ENCODE measurements around the gene SLC11A2. TPM values are rescaled to one million over a fixed set of nuclear protein-coding genes. Genes with fewer than 3 reads are reported as not detected.
A peak's percentile ranks its signal among the peaks of the same experiment; 100 is the strongest.

Gene SLC11A2
- total RNA-seq, 1 experiment from 2014 or later: 33.9 TPM

GRCh38 chr12:51000245-51000644 lies 25.9 kb downstream of the SLC11A2 start:
- ChIA-PET POLR2A (ENCODE audit: low non-redundant PET) (no interaction called here), CTCF (no interaction called here)
- H3K36me3 ChIP-seq (ENCODE audit: insufficient read depth, low read length, poor library complexity, severe bottlenecking): peaks cover 22% of the 10 kb centered on the region
- no peaks in the 10 kb centered on the region for H3K27me3 ChIP-seq (replicated peaks; ENCODE audit: insufficient read depth, low read depth, low read length, poor library complexity)
- H3K4me1 ChIP-seq (ENCODE audit: insufficient read depth, low read length, poor library complexity, severe bottlenecking): no peaks in the 10 kb centered on the region
- no peak overlapping the region for H3K4me3 ChIP-seq (ENCODE audit: low read depth, low read length, poor library complexity, severe bottlenecking)
- intact Hi-C loops (cut with micrococcal nuclease; ENCODE audit: unreplicated experiment): no loop called here
- TF ChIP-seq CTCF (conservative IDR thresholded peaks at IDR 0.05; ENCODE audit: low read depth, low read length) (no peak), EZH2 (IDR thresholded peaks at IDR 0.05; ENCODE audit: borderline replicate concordance, low read depth, low read length, poor library complexity, severe bottlenecking) (no peak)
- DNase-seq (ENCODE audit: low spot score): no peak
- H3K27ac ChIP-seq (ENCODE audit: low read depth, low read length, poor library complexity, severe bottlenecking): no peak overlapping the region
- no peaks in the 10 kb centered on the region for H3K9me3 ChIP-seq (ENCODE audit: low read depth, low read length, poor library complexity, severe bottlenecking)
- no TSS peak for BruUV-seq (replicated peaks)

GRCh38 chr12:50999093-50999492 lies 27.1 kb downstream of the SLC11A2 start:
- intact Hi-C loops (cut with micrococcal nuclease; ENCODE audit: unreplicated experiment): no loop called here
- ChIA-PET CTCF (no interaction called here), POLR2A (ENCODE audit: low non-redundant PET) (no interaction called here)
- Histone ChIP-seq H3K27ac (ENCODE audit: low read depth, low read length, poor library complexity, severe bottlenecking) (no peak overlapping the region), H3K4me3 (ENCODE audit: low read depth, low read length, poor library complexity, severe bottlenecking) (no peak overlapping the region), H3K9me3 (ENCODE audit: low read depth, low read length, poor library complexity, severe bottlenecking) (no peaks in the 10 kb centered on the region), H3K4me1 (ENCODE audit: insufficient read depth, low read length, poor library complexity, severe bottlenecking) (no peaks in the 10 kb centered on the region), H3K27me3 (replicated peaks; ENCODE audit: insufficient read depth, low read depth, low read length, poor library complexity) (no peaks in the 10 kb centered on the region), H3K36me3 (ENCODE audit: insufficient read depth, low read length, poor library complexity, severe bottlenecking) (peaks cover 23% of the 10 kb centered on the region)
- no TSS peak for BruUV-seq (replicated peaks)
- TF ChIP-seq EZH2 (IDR thresholded peaks at IDR 0.05; ENCODE audit: borderline replicate concordance, low read depth, low read length, poor library complexity, severe bottlenecking): no peak
- TF ChIP-seq CTCF (conservative IDR thresholded peaks at IDR 0.05; ENCODE audit: low read depth, low read length): no peak
- no peak for DNase-seq (ENCODE audit: low spot score)

GRCh38 chr12:50992819-50993218 lies 33.4 kb downstream of the SLC11A2 start:
- ChIA-PET CTCF (no interaction called here), POLR2A (ENCODE audit: low non-redundant PET) (no interaction called here)
- no peak for TF ChIP-seq CTCF (conservative IDR thresholded peaks at IDR 0.05; ENCODE audit: low read depth, low read length)
- TF ChIP-seq EZH2 (IDR thresholded peaks at IDR 0.05; ENCODE audit: borderline replicate concordance, low read depth, low read length, poor library complexity, severe bottlenecking): no peak
- H3K27ac ChIP-seq (ENCODE audit: low read depth, low read length, poor library complexity, severe bottlenecking): no peak overlapping the region
- intact Hi-C loops (cut with micrococcal nuclease; ENCODE audit: unreplicated experiment): no loop called here
- DNase-seq (ENCODE audit: low spot score): peak; percentile 43
- H3K36me3 ChIP-seq (ENCODE audit: insufficient read depth, low read length, poor library complexity, severe bottlenecking): peaks cover 45% of the 10 kb centered on the region
- H3K27me3 ChIP-seq (replicated peaks; ENCODE audit: insufficient read depth, low read depth, low read length, poor library complexity): no peaks in the 10 kb centered on the region
- H3K9me3 ChIP-seq (ENCODE audit: low read depth, low read length, poor library complexity, severe bottlenecking): no peaks in the 10 kb centered on the region
- H3K4me1 ChIP-seq (ENCODE audit: insufficient read depth, low read length, poor library complexity, severe bottlenecking): peaks cover 4% of the 10 kb centered on the region
- BruUV-seq (replicated peaks): no TSS peak
- no peak overlapping the region for H3K4me3 ChIP-seq (ENCODE audit: low read depth, low read length, poor library complexity, severe bottlenecking)
